Adrenal gland (tissue), 12 donors: ENCODE data around the gene SEMA3E. TPM values are rescaled to one million over a fixed set of nuclear protein-coding genes. Genes with fewer than 3 reads are reported as not detected.

ENCODE experiments used
- DNase-seq, 7 donors: peaks; one replicate each; pipeline ENCODE4 v3.0.0-alpha.2; 2019 to 2020
- H3K27ac ChIP-seq, 5 donors: fragments of 200-600 bp; sonication (generic) in 4 of 5; 1 replicate in 3 of 5; 2 replicates in 2 of 5; pipeline versions ENCODE4 v1.5.1 to v1.8.0; 2016 to 2020; ENCODE audit warnings: mild to moderate bottlenecking in 1 of 5
- H3K27me3 ChIP-seq: fragments of 200-600 bp; 2 replicates; pipeline ENCODE4 v1.8.0; 2021
- H3K36me3 ChIP-seq, 2 donors: fragments of 200-600 bp; replicated peaks in 1 of 2; 1 replicate in 1 of 2; 2 replicates in 1 of 2; pipeline versions ENCODE4 v1.5.1 to v1.8.0; 2018 to 2022
- H3K4me1 ChIP-seq, 2 donors: fragments of 200-600 bp; replicated peaks in 1 of 2; 1 replicate in 1 of 2; 2 replicates in 1 of 2; pipeline versions ENCODE4 v1.5.1 to v1.8.0; 2018 to 2021
- H3K4me3 ChIP-seq, 4 donors: fragments of 200-600 bp; sonication (generic) in 3 of 4; one replicate each; pipeline ENCODE4 v1.5.1; 2016 to 2018
- H3K9me3 ChIP-seq, 3 donors: fragments of 200-600 bp; sonication (generic) in 1 of 3; replicated peaks in 1 of 3; 1 replicate in 2 of 3; 2 replicates in 1 of 3; pipeline versions ENCODE4 v1.5.1 to v1.8.0; 2016 to 2021
- CTCF ChIP-seq, 6 experiments: fragments of 450-650 bp in 4 of 6; fragments of 200-600 bp in 2 of 6; sonication (generic) in 1 of 6; IDR thresholded peaks; 1 replicate in 5 of 6; 2 replicates in 1 of 6; pipeline versions ENCODE4 v1.5.1 to v1.8.0; 2016 to 2021; ENCODE audit warnings: antibody characterized with exemption in 6 of 6, mild to moderate bottlenecking in 2 of 6, moderate library complexity in 1 of 6
- POLR2A ChIP-seq, 2 donors: fragments of 450-650 bp; IDR thresholded peaks; one replicate each; pipeline ENCODE4 v1.6.1; 2017; ENCODE audit warnings: antibody characterized with exemption in 2 of 2, mild to moderate bottlenecking in 2 of 2, moderate library complexity in 1 of 2
- WGBS, 4 donors: extraction: QIAGEN DNeasy Blood & Tissue Kit in 2 of 4; methylation state at CpG; one replicate each; pipeline versions ENCODE4 v1.1.5 to v1.1.7; 2013 to 2017; 5-methylcytosine and 5-hydroxymethylcytosine counted together
- intact Hi-C, 2 donors: fragments of 100-400 bp; cut with DNase I; formaldehyde crosslinking; loops; one replicate each; pipeline versions ENCODE4 v1.14.1 to v1.15.0; 2022 to 2023
- polyA plus RNA-seq, 3 donors: library from polyadenylated mRNA; stranded (reverse); fragments of 200-250 nt in 2 of 3; fragments of 350-450 nt in 1 of 3; fragmentation: Illumina TruSeq in 1 of 3; extraction: RNeasy Lipid Tissue Mini Kit (QIAGEN cat#74804) in 1 of 3; gene quantifications; one replicate each; pipeline ENCODE4 v1.2.3, GENCODE V29; 2013 to 2014
- total RNA-seq, 9 donors: library from RNA; depleted of rRNA in 4 of 9; stranded (reverse); fragments of >200 nt in 4 of 9; fragments of 120-200 nt in 1 of 9; fragmentation: NEBNext Ultra II Directional in 1 of 9; extraction: Animal tissue kit (Norgen Biotek cat#: 25700) in 1 of 9; gene quantifications; one replicate each; pipeline versions ENCODE4 v1.1.0 to v1.2.4, GENCODE V29; 2013 to 2023
- donor health status: healthy with polysubstance abuse.
- donor health status: Bipolar disorder and iron deficiency.
- donor health status: DM: yes; HTN: yes; CAD: no.
- donor health status: DM: no; HTN: no; CAD: no.
- donor health status: DM: no; HTN: no; CAD: no.
- donor health status: DM: yes; HTN: yes; CAD: no.

SEMA3E gene
- total and polyA plus RNA-seq, 12 donors = 0.09 to 0.58 (median 0.16) TPM; not detected in 4

GRCh38 chr7:83617858-83618257, 31.1 kb downstream of the SEMA3E start:
- intact Hi-C loops = no loop called here
- Histone ChIP-seq H3K9me3 (no peaks in the 10 kb centered on the region), H3K27ac (no peak overlapping the region), H3K36me3 (no peaks in the 10 kb centered on the region), H3K4me1 (no peaks in the 10 kb centered on the region), H3K27me3 (no peaks in the 10 kb centered on the region), H3K4me3 (no peak overlapping the region)
- no peak for DNase-seq
- TF ChIP-seq CTCF (IDR thresholded peaks at IDR 0.05) (no peak), POLR2A (IDR thresholded peaks at IDR 0.05) (no peak)

DNA sequence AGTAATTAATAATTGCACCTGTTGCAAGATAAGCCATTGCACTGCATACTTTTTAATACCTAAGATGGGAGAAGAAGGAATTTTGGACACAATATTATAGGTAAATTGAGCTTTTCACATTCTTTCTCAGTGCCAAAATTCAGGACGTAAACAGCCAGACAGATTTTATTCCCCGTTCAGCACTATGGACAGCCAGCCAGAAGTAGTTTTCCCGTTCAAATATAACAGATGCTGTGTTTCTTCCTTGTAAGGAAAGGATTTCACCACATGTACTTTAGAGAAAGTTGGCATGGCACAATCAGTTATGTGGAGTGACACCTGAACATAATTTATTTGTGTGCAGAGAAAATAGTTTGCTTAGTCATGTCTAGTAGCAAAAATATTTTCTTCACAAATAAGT, 34.8 kb downstream of the SEMA3E start:
- H3K4me3 ChIP-seq = no peak overlapping the region
- no peak for TF ChIP-seq POLR2A (IDR thresholded peaks at IDR 0.05)
- DNase-seq = no peak
- intact Hi-C loops = no loop called here
- 37 to 52% (median 48%) methylated on average over 3 of the region's 3 CpGs for WGBS, 4 donors
- no peak overlapping the region for H3K27ac ChIP-seq
- no peaks in the 10 kb centered on the region for H3K36me3 ChIP-seq
- no peaks in the 10 kb centered on the region for H3K4me1 ChIP-seq
- no peaks in the 10 kb centered on the region for H3K9me3 ChIP-seq
- H3K27me3 ChIP-seq = no peaks in the 10 kb centered on the region

GRCh38 chr7:83613232-83613631, 35.7 kb downstream of the SEMA3E start:
- TF ChIP-seq POLR2A (IDR thresholded peaks at IDR 0.05) = no peak
- TF ChIP-seq CTCF (IDR thresholded peaks at IDR 0.05) = no peak
- no peaks in the 10 kb centered on the region for H3K9me3 ChIP-seq
- DNase-seq = no peak
- no peak overlapping the region for H3K4me3 ChIP-seq
- H3K4me1 ChIP-seq = no peaks in the 10 kb centered on the region
- no peaks in the 10 kb centered on the region for H3K36me3 ChIP-seq
- no peak overlapping the region for H3K27ac ChIP-seq
- no peaks in the 10 kb centered on the region for H3K27me3 ChIP-seq
- intact Hi-C loops = no loop called here

DNA sequence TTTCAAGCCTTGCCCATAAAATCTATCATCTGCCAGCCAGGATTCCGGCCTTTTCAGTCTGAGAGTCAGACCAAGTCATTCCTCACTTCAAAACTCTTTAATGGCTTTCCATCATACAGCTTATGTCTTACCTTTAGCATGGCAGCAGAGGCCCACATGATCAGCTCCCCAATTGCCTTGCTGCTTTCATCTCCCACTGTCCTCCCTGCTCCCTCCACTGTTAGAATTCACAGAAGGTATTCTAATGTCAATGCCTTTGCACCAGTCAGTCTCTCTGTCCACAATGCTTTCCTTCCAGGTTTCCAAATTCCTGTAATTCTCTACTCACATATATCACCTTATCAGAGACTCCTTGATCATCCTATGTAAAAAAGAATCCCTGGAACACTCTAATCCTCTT, 37.2 kb downstream of the SEMA3E start:
- intact Hi-C loops = no loop called here
- H3K4me3 ChIP-seq = no peak overlapping the region
- WGBS, 4 donors = 86 to 91% (median 88%) methylated on average over 1 of the region's 1 CpG

More for the DNA sequence above, 37.2 kb downstream of the SEMA3E start:
- no peak for TF ChIP-seq POLR2A (IDR thresholded peaks at IDR 0.05)
- no peak for TF ChIP-seq CTCF (IDR thresholded peaks at IDR 0.05)
- Histone ChIP-seq H3K27ac (no peak overlapping the region), H3K36me3 (no peaks in the 10 kb centered on the region), H3K9me3 (no peaks in the 10 kb centered on the region), H3K4me1 (no peaks in the 10 kb centered on the region), H3K27me3 (no peaks in the 10 kb centered on the region)
- no peak for DNase-seq
